K562 (cell line): Measurements from ENCODE around the gene YES1. TPM values are rescaled to one million over a fixed set of nuclear protein-coding genes. Genes with fewer than 3 reads are reported as not detected.
"Not testable (repeated sequence)": the region's sequence is repeated elsewhere in the genome, so short reads cannot be mapped to it uniquely, and the experiment has no call there.

Experiments used
- ATAC-seq: fragments of 200-7000 bp; cut with Tn5 transposase; 3 replicates; pipeline ENCODE4 v1.9.1; 2020; ENCODE audit warnings: moderate library complexity
- BruUV-seq: library from RNA; stranded (reverse); fragments of 400-500 nt; replicated peaks from 2 replicates; lab custom pipeline; 2021; lab: Mats Ljungman, UMichigan
- CTCF ChIA-PET: fragments of 300-600 bp; formaldehyde crosslinking; extraction: SDS; loops from one replicate; lab custom pipeline; 2021; ENCODE audit warnings: low intra/inter-chr PET ratio; lab: Yijun Ruan, JAX
- POLR2A ChIA-PET: fragments of 300-600, 350-650 bp; sonication (Branson Sonifier 250); formaldehyde crosslinking; extraction: SDS; loops from one replicate; lab custom pipeline; 2021; ENCODE audit warnings: antibody characterized with exemption, inconsistent platforms; lab: Yijun Ruan, JAX
- DNase-seq, 4 experiments: peaks; one replicate each; pipeline versions ENCODE4 v3.0.0 to v3.0.0-alpha.2; 2011 to 2018; ENCODE audit warnings: low spot score in 3 of 4, mixed read lengths in 3 of 4; ENCODE audit errors: extremely low read depth in 1 of 4
- FAIRE-seq: peaks from 2 replicates; lab custom pipeline; 2011; peaks lifted over from hg19 to GRCh38; lab: Jason Lieb, UNC
- H2AFZ ChIP-seq: 2 replicates; pipeline ENCODE4 v1.6.0; 2011; ENCODE audit warnings: low read depth, low read length, control low read depth, inconsistent platforms
- H3K27ac ChIP-seq: fragments of 200-600 bp; 3 replicates; pipeline ENCODE4 v1.8.0; 2011; ENCODE audit warnings: low read depth, mild to moderate bottlenecking, control low read depth, inconsistent platforms, low read length, moderate library complexity, mixed read lengths; ENCODE audit errors: extremely low read depth
- H3K27me3 ChIP-seq, 2 experiments: fragments of 300-600 bp in 1 of 2; 2 replicates in 1 of 2; 3 replicates in 1 of 2; pipeline versions ENCODE4 v1.6.0 to v1.8.0; 2011; ENCODE audit warnings: inconsistent platforms in 2 of 2, low read length in 2 of 2, mild to moderate bottlenecking in 1 of 2, mixed read lengths in 1 of 2, moderate library complexity in 1 of 2; ENCODE audit not compliant: control insufficient read depth in 2 of 2, insufficient read depth in 2 of 2
- H3K36me3 ChIP-seq: fragments of 300-600 bp; 3 replicates; pipeline ENCODE4 v1.8.0; 2011; ENCODE audit warnings: mild to moderate bottlenecking, low read length, inconsistent platforms; ENCODE audit not compliant: control insufficient read depth, insufficient read depth
- H3K4me1 ChIP-seq, 2 experiments: fragments of 200-600 bp in 1 of 2; replicated peaks in 1 of 2; 2 replicates in 1 of 2; 3 replicates in 1 of 2; pipeline versions ENCODE4 v1.5.1 to v1.8.0; 2011; ENCODE audit warnings: inconsistent platforms in 2 of 2, low read length in 2 of 2, mild to moderate bottlenecking in 1 of 2, mixed read lengths in 1 of 2, moderate library complexity in 1 of 2; ENCODE audit not compliant: control insufficient read depth in 2 of 2, insufficient read depth in 2 of 2
- H3K4me2 ChIP-seq: 2 replicates; pipeline ENCODE4 v1.6.1; 2011; ENCODE audit warnings: low read length, control low read depth, inconsistent platforms, mixed read lengths; ENCODE audit not compliant: insufficient read depth
- H3K4me3 ChIP-seq: fragments of 200-600 bp; sonication (generic), shearing (Covaris generic); 2 replicates; pipeline ENCODE4 v1.5.1; 2016; ENCODE audit warnings: control low read depth, inconsistent platforms
- H3K79me2 ChIP-seq: fragments of 200-600 bp; 3 replicates; pipeline ENCODE4 v1.8.0; 2011; ENCODE audit warnings: low read length, inconsistent platforms; ENCODE audit not compliant: control insufficient read depth, insufficient read depth
- H3K9ac ChIP-seq, 2 experiments: 2 replicates each; pipeline versions ENCODE4 v1.6.0 to v1.6.1; 2011; ENCODE audit warnings: low read depth in 2 of 2, low read length in 2 of 2, control low read depth in 1 of 2, inconsistent platforms in 1 of 2, mild to moderate bottlenecking in 1 of 2, mixed read lengths in 1 of 2; ENCODE audit not compliant: insufficient read depth in 1 of 2
- H3K9me1 ChIP-seq: one replicate; pipeline ENCODE4 v1.6.0; 2011; ENCODE audit warnings: inconsistent platforms, mild to moderate bottlenecking, low read length, moderate library complexity; ENCODE audit not compliant: control insufficient read depth, insufficient read depth
- H3K9me3 ChIP-seq: replicated peaks from 2 replicates; pipeline ENCODE4 v1.5.1; 2011; ENCODE audit warnings: low read depth, low read length, inconsistent platforms; ENCODE audit not compliant: control insufficient read depth, insufficient read depth
- H4K20me1 ChIP-seq: replicated peaks from 2 replicates; pipeline ENCODE4 v1.6.1; 2011; ENCODE audit warnings: low read length, inconsistent platforms, mixed read lengths; ENCODE audit not compliant: control insufficient read depth, insufficient read depth
- ATF7 ChIP-seq: fragments of 450-650 bp; IDR thresholded peaks from 2 replicates; pipeline ENCODE4 v1.7.1; 2014; ENCODE audit warnings: mild to moderate bottlenecking, moderate library complexity
- CEBPB ChIP-seq: fragments of 450-650 bp; IDR thresholded peaks from 2 replicates; pipeline ENCODE4 v1.6.1; 2016; ENCODE audit warnings: missing genetic modification characterization, missing compliant biosample characterization
- CEBPG ChIP-seq, 3 experiments: fragments of 200-800 bp in 1 of 3; sonication (Bioruptor generic) in 1 of 3; sonication (generic) in 1 of 3; formaldehyde crosslinking in 1 of 3; IDR thresholded peaks in 2 of 3; conservative IDR thresholded peaks in 1 of 3; 2 replicates each; pipeline versions ENCODE4 v1.6.1 to v1.8.0; 2016 to 2022; ENCODE audit warnings: missing compliant biosample characterization in 2 of 3, missing genetic modification characterization in 2 of 3, mild to moderate bottlenecking in 1 of 3, missing genetic modification reagents in 1 of 3
- CXXC5 ChIP-seq: fragments of 250-450 bp; sonication (Bioruptor Pico); IDR thresholded peaks from 2 replicates; pipeline ENCODE4 v1.8.0; 2022; ENCODE audit warnings: inconsistent platforms, mild to moderate bottlenecking, moderate library complexity
- DMBX1 ChIP-seq: fragments of 250-450 bp; sonication (Bioruptor Pico); IDR thresholded peaks from 2 replicates; pipeline ENCODE4 v1.8.0; 2022; ENCODE audit warnings: inconsistent platforms, mild to moderate bottlenecking, moderate library complexity, borderline replicate concordance
- EP300 ChIP-seq: IDR thresholded peaks from 2 replicates; pipeline ENCODE4 v1.6.1; 2012; ENCODE audit warnings: low read length, improper control_type of control experiment
- MECOM ChIP-seq: fragments of 250-450 bp; sonication (Bioruptor Pico); IDR thresholded peaks from 2 replicates; pipeline ENCODE4 v1.8.0; 2022; ENCODE audit warnings: inconsistent platforms
- NR2C2 ChIP-seq, 2 experiments: fragments of 200-800 bp in 1 of 2; sonication (Bioruptor generic) in 1 of 2; sonication (generic) in 1 of 2; formaldehyde crosslinking in 1 of 2; IDR thresholded peaks; 2 replicates each; pipeline versions ENCODE4 v1.6.1 to v1.8.0; 2016 to 2022; ENCODE audit warnings: mild to moderate bottlenecking in 1 of 2, missing compliant biosample characterization in 1 of 2, missing genetic modification characterization in 1 of 2, missing genetic modification reagents in 1 of 2
- RCOR1 ChIP-seq, 2 experiments: IDR thresholded peaks; 2 replicates each; pipeline ENCODE4 v1.6.1; 2012; ENCODE audit warnings: low read depth in 2 of 2, low read length in 2 of 2, borderline replicate concordance in 1 of 2, improper control_type of control experiment in 1 of 2
- SMAD4 ChIP-seq: fragments of 250-450 bp; sonication (Bioruptor Pico); conservative IDR thresholded peaks from 2 replicates; pipeline ENCODE4 v1.8.0; 2021; ENCODE audit warnings: inconsistent platforms, mild to moderate bottlenecking, moderate library complexity
- SMARCA4 ChIP-seq: fragments of 450-650 bp; IDR thresholded peaks from 2 replicates; pipeline ENCODE4 v1.6.1; 2016
- ZNF384 ChIP-seq: IDR thresholded peaks from 2 replicates; pipeline ENCODE4 v1.6.1; 2012; ENCODE audit warnings: low read depth, low read length, improper control_type of control experiment
- WGBS: fragments of 100-300 bp; shearing (Covaris generic); methylation state at CpG from one replicate; pipeline ENCODE4 v1.1.6; 2016; ENCODE audit warnings: low coverage, mixed read lengths; ENCODE audit not compliant: insufficient coverage; ENCODE audit errors: missing lambda C conversion rate; 5-methylcytosine and 5-hydroxymethylcytosine counted together
- in situ Hi-C: fragments of 300-500 bp; cut with MboI; formaldehyde crosslinking; loops from 4 replicates; pipeline ENCODE4 v1.15.0; 2018; ENCODE audit warnings: inconsistent platforms, mixed read lengths
- intact Hi-C: fragments of 100-400 bp; cut with micrococcal nuclease; formaldehyde crosslinking; loops from 2 replicates; pipeline ENCODE4 v1.14.2; 2022
- polyA plus RNA-seq, 8 experiments: library from polyadenylated mRNA; depleted of rRNA in 4 of 8; stranded (reverse) in 5 of 8; unstranded in 3 of 8; fragments of >200 nt; fragmentation: Nextera tagmentation in 2 of 8; fragmentation: Illumina TruSeq in 1 of 8; extraction: Ambion mirVana in 2 of 8; extraction: Trizol in 1 of 8; gene quantifications; 2 replicates each; pipeline versions ENCODE4 v1.2.1 to v1.2.3, GENCODE V29; 2011 to 2014; ENCODE audit warnings: inconsistent platforms in 1 of 8, missing spikeins in 1 of 8
- total RNA-seq, 7 experiments: library from RNA; depleted of rRNA in 6 of 7; stranded (reverse); fragments of >200 nt in 6 of 7; fragmentation: Illumina TruSeq in 2 of 7; extraction: Trizol in 2 of 7; gene quantifications; 2 replicates each; pipeline versions ENCODE4 v1.2.1 to v1.2.3, GENCODE V29; 2011 to 2021; ENCODE audit warnings: low replicate concordance in 1 of 7
- TF ChIP-seq, protein P1 (sequence below): fragments of 450-650 bp; IDR thresholded peaks from 2 replicates; pipeline ENCODE4 v1.6.1; 2016; ENCODE audit warnings: missing biosample characterization, missing genetic modification characterization
- TF ChIP-seq, protein P2 (sequence below), 2 experiments: fragments of 450-650 bp in 1 of 2; sonication (generic) in 1 of 2; formaldehyde crosslinking in 1 of 2; IDR thresholded peaks in 1 of 2; conservative IDR thresholded peaks in 1 of 2; 2 replicates each; pipeline versions ENCODE4 v1.6.1 to v1.8.1; 2016 to 2023; ENCODE audit warnings: mild to moderate bottlenecking in 2 of 2, moderate library complexity in 2 of 2, inconsistent platforms in 1 of 2, missing genetic modification reagents in 1 of 2

The YES1 gene
- total and polyA plus RNA-seq, 9 of the 15 experiments (the other 6 are each of a cell fraction or from before 2014, with no cell fraction given), result 37.2 to 115 (median 77.7) TPM

DNA sequence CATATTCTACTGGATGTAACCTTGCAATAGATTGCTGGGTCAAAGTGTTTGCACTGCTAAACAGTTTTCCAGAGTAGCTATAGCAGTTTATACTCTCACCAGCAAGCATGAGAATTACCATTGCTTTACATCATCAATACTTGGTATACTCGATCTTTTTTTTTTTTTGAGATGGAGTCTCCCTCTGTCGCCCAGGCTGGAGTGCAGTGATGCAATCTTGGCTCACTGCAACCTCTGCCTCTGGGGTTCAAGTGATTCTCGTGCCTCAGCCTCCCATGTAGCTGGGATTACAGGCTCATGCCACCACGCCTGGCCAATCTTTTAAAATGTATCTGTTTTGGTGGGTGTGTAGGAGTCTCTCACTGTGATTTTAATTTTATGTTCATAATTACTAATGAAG is 36.0 kb downstream of the YES1 start:
- FAIRE-seq; DNase-seq; H3K27ac ChIP-seq; H4K20me1 ChIP-seq; H3K27me3 ChIP-seq; H3K4me3 ChIP-seq; H2AFZ ChIP-seq; H3K9me1 ChIP-seq; H3K9me3 ChIP-seq; CTCF ChIA-PET; H3K9ac ChIP-seq; H3K4me2 ChIP-seq; in situ Hi-C loops; BruUV-seq; intact Hi-C loops; TF ChIP-seq NR2C2 (CRISPR knock-in tag; IDR thresholded peaks at IDR 0.05): not testable (repeated sequence)
- peak; percentile 41 for TF ChIP-seq CXXC5
- peak; percentile 79 for TF ChIP-seq CEBPB (tag)
- TF ChIP-seq SMAD4 (CRISPR knock-in tag), result 0 out of 2 replicates have a peak, but pooled peaks have one; percentile 45
- TF ChIP-seq, protein P1, sequence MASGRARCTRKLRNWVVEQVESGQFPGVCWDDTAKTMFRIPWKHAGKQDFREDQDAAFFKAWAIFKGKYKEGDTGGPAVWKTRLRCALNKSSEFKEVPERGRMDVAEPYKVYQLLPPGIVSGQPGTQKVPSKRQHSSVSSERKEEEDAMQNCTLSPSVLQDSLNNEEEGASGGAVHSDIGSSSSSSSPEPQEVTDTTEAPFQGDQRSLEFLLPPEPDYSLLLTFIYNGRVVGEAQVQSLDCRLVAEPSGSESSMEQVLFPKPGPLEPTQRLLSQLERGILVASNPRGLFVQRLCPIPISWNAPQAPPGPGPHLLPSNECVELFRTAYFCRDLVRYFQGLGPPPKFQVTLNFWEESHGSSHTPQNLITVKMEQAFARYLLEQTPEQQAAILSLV (tag), result 0 out of 2 replicates have a peak, but pooled peaks have one; percentile 30
- peak; percentile 20; the same call in 1 of the 2 replicates for TF ChIP-seq EP300
- peak; percentile 14; the same call in 1 of the 2 replicates for TF ChIP-seq NR2C2 (tag; IDR thresholded peaks at IDR 0.05)
- 0 out of 2 replicates have a peak, but pooled peaks have one; percentile 10 for TF ChIP-seq SMARCA4
- TF ChIP-seq, protein P2, sequence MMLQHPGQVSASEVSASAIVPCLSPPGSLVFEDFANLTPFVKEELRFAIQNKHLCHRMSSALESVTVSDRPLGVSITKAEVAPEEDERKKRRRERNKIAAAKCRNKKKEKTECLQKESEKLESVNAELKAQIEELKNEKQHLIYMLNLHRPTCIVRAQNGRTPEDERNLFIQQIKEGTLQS (IDR thresholded peaks at IDR 0.05), result peak; percentile 94
- TF ChIP-seq, protein P2 (CRISPR knock-in tag; conservative IDR thresholded peaks at IDR 0.05), result not testable (repeated sequence)
- TF ChIP-seq RCOR1 (IDR thresholded peaks at IDR 0.05; ENCODE audit: borderline replicate concordance in 1 of 2, low read depth in 2 of 2, low read length in 2 of 2), result 0 out of 4 replicates have a peak, but pooled peaks of 1 of the 2 experiments have one; percentile 14
- peak; percentile 22; the same call in 1 of the 2 replicates for TF ChIP-seq MECOM (CRISPR knock-in tag)
- peak; percentile 90 for TF ChIP-seq CEBPG (CRISPR knock-in tag; IDR thresholded peaks at IDR 0.05)
- TF ChIP-seq CEBPG (tag; conservative IDR thresholded peaks at IDR 0.05 in 1 of 2, IDR thresholded peaks at IDR 0.05 in 1 of 2), result peak; percentile 63 to 89; a peak in 2 of 4 replicates
- 0 out of 2 replicates have a peak, but pooled peaks have one; percentile 51 for TF ChIP-seq ZNF384
- TF ChIP-seq DMBX1 (CRISPR knock-in tag), result 0 out of 2 replicates have a peak, but pooled peaks have one; percentile 42
- peak; percentile 67 for TF ChIP-seq ATF7
- POLR2A ChIA-PET, result interaction anchor here (0.6 to 1.5 kb wide), 2 partner anchors 16 to 17 kb away, joined by 3 read pairs; no protein-coding TSS in a partner anchor
- peaks cover 45% of the 10 kb centered on the region for H3K36me3 ChIP-seq
- ATAC-seq, result 0 out of 3 replicates have a peak, but pooled peaks have one; percentile 1
- 36% methylated on average over 4 of the region's 4 CpGs for WGBS
- peaks cover 30 to 70% of the 10 kb centered on the region in 2 experiments for H3K4me1 ChIP-seq
- H3K79me2 ChIP-seq, result peaks cover 99% of the 10 kb centered on the region
